GM18520 (cell line): ENCODE results near the gene SCYL2.
"Not testable (repeated sequence)": the region's sequence is repeated elsewhere in the genome, so short reads cannot be mapped to it uniquely, and the experiment has no call there.

Source experiments
- ATAC-seq: cut with Tn5 transposase; IDR thresholded peaks from one replicate; pipeline ENCODE4 v1.9.1; 2021; ENCODE audit not compliant: unreplicated experiment

The SCYL2 gene, protein sequence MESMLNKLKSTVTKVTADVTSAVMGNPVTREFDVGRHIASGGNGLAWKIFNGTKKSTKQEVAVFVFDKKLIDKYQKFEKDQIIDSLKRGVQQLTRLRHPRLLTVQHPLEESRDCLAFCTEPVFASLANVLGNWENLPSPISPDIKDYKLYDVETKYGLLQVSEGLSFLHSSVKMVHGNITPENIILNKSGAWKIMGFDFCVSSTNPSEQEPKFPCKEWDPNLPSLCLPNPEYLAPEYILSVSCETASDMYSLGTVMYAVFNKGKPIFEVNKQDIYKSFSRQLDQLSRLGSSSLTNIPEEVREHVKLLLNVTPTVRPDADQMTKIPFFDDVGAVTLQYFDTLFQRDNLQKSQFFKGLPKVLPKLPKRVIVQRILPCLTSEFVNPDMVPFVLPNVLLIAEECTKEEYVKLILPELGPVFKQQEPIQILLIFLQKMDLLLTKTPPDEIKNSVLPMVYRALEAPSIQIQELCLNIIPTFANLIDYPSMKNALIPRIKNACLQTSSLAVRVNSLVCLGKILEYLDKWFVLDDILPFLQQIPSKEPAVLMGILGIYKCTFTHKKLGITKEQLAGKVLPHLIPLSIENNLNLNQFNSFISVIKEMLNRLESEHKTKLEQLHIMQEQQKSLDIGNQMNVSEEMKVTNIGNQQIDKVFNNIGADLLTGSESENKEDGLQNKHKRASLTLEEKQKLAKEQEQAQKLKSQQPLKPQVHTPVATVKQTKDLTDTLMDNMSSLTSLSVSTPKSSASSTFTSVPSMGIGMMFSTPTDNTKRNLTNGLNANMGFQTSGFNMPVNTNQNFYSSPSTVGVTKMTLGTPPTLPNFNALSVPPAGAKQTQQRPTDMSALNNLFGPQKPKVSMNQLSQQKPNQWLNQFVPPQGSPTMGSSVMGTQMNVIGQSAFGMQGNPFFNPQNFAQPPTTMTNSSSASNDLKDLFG

GRCh38 chr12:100266835-100267602, at the start of gene SCYL2, which contains the start of gene DEPDC4:
TSS of gene SCYL2 (plus strand) at chr12:100267177. CDS start at chr12:100282971, 15,794 bp downstream.
TSS of gene DEPDC4 (minus strand) at chr12:100267079. CDS start at chr12:100267076, 3 bp downstream.
- peak; percentile 75 for ATAC-seq

- no peak for ATAC-seq
Observed at GRCh38 chr12:100219328-100220109, 47.5 kb upstream of the SCYL2 start.

DNA sequence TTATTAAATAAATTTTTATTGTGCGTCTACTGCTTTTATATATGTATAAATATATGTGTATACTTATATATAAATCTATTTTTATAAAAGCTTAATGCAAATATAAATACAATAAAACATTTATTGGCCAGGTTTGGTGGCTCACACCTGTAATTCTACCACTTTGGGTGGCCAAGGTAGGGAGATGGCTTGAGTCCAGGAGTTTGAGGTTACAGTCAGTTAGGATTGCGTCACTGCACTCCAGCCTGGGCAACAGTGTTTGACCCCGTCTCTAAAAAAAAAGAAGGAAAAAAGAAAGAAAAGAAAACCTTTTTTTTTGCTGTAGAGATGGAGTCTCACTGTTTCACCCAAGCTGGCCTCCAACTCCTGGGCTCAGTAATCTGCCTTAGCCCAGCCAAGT, 45.5 kb upstream of the SCYL2 start:
- ATAC-seq, result no peak

GRCh38 chr12:100222173-100222572, 44.8 kb upstream of the SCYL2 start:
- ATAC-seq, result not testable (repeated sequence)

- no peak for ATAC-seq
Observed at GRCh38 chr12:100225491-100225890, 41.5 kb upstream of the SCYL2 start.

DNA sequence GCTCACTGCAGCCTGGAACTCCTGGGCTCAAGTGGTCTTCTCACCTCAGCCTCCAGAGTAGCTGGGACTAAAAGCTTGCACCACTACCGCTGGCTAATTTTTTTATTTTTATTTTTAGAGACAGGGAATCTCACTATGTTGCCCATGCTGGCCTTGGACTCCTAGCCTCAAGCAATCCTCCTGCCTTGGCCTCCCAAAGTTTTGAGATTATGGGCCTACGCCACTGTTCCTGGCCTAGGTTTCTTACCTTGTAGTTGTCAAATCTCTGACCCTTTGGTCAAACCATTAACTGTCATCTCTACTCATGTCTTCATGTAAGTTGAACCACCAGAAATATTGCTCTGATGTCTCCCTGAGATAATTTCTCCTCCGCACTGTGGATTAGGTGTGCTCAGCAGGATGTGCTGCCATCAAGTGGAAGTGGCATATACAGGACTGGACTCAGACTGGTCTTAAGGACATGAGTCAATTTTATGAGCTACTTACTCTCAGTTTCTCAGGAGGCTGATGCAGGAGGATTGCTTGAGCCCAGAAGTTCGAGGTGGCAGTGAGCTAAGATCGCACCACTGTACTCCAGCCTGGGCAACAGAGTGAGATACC, 37.8 kb upstream of the SCYL2 start:
- ATAC-seq, result no peak

DNA sequence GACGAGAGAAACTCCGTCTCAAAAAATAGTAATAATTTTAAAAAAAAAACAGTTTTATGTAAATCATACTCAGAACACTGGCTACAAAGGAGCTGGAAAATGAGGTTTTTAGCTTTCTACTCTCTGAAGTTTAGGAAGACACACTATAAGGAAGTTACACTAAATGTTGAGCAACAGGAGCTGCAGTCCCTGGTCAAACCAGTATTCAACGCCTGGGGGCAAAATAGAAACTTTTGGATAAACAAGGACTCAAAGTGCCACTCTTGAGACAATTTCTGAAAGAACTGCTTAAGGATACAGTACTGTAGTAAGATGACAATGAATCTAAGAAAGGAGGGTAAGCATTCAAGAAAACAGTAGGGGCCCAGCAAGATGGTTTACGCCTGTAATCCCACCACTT, 37.1 kb upstream of the SCYL2 start:
- ATAC-seq, result no peak

DNA sequence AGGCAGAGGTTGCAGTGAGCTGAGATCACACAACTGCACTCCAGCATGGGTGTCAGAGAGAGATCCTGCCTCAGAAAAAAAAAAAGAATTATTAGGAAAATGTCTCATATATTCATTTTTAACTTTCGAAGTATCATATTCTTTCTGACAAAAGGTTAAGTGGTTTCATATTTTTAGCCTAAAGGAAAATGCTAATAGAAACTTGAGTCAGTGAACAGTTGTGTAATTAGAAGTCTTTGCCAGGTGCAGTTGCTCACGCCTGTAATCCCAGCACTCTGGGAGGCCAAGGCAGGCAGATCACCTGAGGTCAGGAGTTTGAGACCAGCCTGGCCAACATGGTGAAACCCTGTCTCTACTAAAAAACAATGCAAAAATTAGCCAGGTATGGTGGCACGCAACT, 35.1 kb upstream of the SCYL2 start:
- ATAC-seq, result not testable (repeated sequence)

GRCh38 chr12:100234166-100234565, 32.8 kb upstream of the SCYL2 start:
- no peak for ATAC-seq

GRCh38 chr12:100234591-100235304, 32.2 kb upstream of the SCYL2 start:
- ATAC-seq, result no peak

DNA sequence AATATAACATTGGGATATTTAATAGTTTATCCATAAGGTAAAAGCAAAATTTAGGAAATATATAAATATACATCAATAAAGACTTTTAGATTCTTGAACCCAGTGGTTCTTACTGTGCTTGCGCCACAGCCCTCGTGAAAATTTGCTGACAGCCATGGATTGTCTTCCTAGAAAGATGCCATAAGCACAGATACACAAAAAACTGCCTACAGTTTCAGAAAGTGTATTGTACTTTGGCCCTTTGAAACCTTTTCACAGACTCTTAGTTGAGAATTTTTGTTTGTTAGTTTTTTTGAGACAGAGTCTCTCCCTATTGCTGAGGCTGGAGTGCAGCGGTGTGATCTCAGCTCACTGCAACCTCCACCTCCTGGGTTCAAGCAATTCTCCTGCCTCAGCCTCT, 28.2 kb upstream of the SCYL2 start:
- no peak for ATAC-seq

- no peak for ATAC-seq
Observed at GRCh38 chr12:100239589-100239988, 27.4 kb upstream of the SCYL2 start.

- no peak for ATAC-seq
Observed at GRCh38 chr12:100243137-100243536, 23.8 kb upstream of the SCYL2 start.

- ATAC-seq, result no peak
Observed at GRCh38 chr12:100247765-100248164, 19.2 kb upstream of the SCYL2 start.

GRCh38 chr12:100248886-100249285, 18.1 kb upstream of the SCYL2 start:
- no peak for ATAC-seq

DNA sequence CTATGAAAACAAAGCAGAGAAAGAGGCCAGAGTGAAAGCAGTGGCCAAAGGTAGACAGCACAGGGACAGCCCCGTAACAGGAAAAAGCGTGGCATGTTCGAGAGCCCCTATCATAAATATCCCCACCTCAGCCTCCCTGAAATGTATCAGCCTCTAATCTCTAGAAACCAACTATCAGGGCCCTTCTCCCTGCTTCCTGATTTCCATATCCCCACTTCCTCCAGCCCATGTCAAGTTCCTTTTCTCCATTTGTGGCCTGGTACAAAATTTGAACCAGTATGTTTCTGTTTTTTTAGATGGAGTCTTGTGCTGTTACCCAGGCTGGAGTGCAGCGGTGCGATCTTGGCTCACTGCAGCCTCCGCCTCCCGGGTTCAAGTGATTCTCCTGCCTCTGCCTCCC, 17.0 kb upstream of the SCYL2 start:
- ATAC-seq, result no peak

DNA sequence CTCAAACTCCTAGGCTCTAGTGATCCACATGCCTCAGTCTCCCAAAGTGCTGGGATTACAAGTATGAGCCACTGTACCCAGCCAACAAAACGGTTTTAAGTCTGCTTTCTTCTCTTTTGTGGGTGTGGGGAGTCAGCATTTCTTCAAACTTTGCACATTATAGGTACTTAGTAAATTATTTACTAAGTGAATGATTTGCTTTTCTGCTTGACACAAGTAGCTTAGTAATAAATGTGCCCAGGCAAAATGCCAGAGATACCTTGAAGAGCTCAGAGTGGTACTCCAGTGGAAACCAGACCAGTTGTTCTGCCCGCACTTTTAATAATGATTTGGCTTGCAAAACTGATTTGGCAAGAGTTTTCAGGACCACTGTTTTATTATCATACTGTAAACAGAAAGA, 15.1 kb upstream of the SCYL2 start:
- ATAC-seq, result no peak

DNA sequence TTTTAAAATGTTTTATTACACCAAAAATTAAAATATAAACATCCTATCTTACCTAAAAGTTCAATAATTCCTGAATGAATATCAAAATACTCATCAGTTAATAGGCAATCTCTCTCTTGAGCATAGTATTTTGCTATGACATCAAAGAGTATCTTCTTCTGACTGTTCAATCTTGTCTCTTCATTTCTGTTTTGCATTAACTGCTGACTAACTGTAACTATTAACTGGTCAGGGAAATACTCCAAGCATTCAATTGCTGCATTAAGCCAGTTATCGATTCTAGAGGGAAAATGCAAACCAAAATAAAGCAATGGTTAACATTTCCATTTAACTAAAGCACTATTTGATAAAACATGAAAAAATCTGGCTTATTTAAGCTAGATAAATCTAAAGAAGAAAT, 13.5 kb upstream of the SCYL2 start:
- ATAC-seq, result no peak

- no peak for ATAC-seq
Observed at GRCh38 chr12:100254876-100255275, 12.1 kb upstream of the SCYL2 start.
